H1 (cell line): ENCODE data around the gene EFCAB6. TPM values are rescaled to one million over a fixed set of nuclear protein-coding genes. Genes with fewer than 3 reads are reported as not detected.

Experiments
- USF2 ChIP-seq: IDR thresholded peaks from 2 replicates; pipeline ENCODE4 v1.6.1; 2011; ENCODE audit warnings: low read length, improper control_type of control experiment
- polyA plus RNA-seq, 7 experiments: library from polyadenylated mRNA; depleted of rRNA in 3 of 7; stranded (reverse) in 5 of 7; unstranded in 2 of 7; fragments of >200 nt in 5 of 7; fragments of 200-250 nt in 2 of 7; gene quantifications; 1 replicate in 5 of 7; 2 replicates in 1 of 7; 4 replicates in 1 of 7; pipeline versions ENCODE4 v1.2.1 to v1.2.3, GENCODE V29; 2011 to 2013; ENCODE audit warnings: missing spikeins in 2 of 7, mixed read lengths in 2 of 7
- total RNA-seq: library from RNA; stranded (reverse); fragmentation: NEBNext Ultra II Directional; extraction: Animal tissue kit (Norgen Biotek cat#: 25700); gene quantifications from 2 replicates; pipeline ENCODE4 v1.2.1, GENCODE V29; 2021

EFCAB6 gene
- total and polyA plus RNA-seq, 2 of the 8 experiments (the other 6 are each of a cell fraction or from before 2014, with no cell fraction given): 0.32 to 1.7 TPM

- no peak for TF ChIP-seq USF2
- TF ChIP-seq, all 59 proteins: peak for 0
These were observed 301.6 kb downstream of the EFCAB6 start (continued) for GRCh38 chr22:43510281-43511070.
